Kidney capillary endothelial cell (primary cell): Measurements from ENCODE around the gene RHO.

ENCODE experiments used
- DNase-seq: peaks from one replicate; pipeline ENCODE4 v3.0.0-alpha.2; 2018; ENCODE audit warnings: low spot score

The RHO gene

DNA sequence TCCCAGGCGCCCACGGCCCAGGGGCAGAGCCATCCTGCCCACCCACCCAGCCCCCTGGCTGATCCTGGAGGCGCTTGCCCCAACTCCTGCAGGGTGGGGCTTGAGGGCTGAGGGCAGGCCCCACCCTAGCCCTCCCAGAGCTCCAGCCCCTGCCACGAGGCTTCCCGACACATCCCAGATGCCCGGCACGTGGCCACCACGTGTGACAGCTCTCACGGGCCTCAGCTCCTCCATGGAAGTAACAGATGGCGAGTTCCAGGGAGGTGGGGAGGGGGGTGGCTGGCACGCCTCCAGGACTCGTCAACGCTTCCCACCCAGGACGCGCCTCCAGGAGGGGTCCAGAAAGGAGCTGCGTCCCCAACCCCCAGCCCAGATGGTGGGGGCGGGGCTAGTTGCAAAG is 48.9 kb downstream of the RHO start:
- DNase-seq, result no peak

DNA sequence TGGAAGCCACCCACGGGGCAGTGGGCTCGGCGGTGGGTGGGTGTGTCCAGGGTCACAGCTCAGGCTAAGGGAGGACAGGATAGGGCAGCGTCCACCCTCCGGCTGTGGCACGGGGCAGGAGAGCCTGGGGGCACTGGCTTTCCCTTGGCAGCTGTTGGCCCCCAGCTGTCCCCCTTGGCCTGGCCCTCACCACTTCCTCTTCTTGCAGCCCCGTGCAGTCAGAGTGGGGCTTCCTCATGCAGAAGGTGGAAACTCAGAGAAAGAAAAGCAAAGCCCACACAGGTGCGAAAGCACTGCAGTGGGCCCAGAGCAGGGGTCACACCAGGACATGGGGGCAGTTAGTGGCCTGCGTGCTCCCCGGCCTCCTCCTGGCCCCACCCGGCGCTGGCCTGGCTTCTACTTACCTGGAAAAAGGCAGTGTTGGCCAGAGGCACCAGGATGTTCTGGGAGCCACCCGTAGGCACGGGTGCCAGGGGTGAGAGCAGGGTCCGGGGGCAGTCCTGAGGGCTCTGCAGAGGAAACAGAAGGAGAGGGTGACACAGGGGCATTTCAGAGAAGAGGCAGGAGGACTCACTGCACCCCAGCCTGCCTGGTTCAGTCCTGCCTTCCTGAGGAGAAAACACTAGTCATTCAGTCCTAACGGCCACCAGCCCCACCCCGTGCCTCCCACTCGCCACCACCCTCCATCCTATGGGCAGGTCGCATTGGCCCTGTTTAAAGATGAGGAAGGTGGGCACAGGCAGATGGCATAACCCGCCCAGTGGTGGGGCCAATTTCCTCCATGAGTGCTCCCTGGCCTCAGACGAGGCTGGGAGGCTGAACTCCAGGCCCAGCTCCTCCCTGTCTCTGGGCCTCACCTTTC is 49.7 kb downstream of the RHO start:
- DNase-seq, result no peak

DNA sequence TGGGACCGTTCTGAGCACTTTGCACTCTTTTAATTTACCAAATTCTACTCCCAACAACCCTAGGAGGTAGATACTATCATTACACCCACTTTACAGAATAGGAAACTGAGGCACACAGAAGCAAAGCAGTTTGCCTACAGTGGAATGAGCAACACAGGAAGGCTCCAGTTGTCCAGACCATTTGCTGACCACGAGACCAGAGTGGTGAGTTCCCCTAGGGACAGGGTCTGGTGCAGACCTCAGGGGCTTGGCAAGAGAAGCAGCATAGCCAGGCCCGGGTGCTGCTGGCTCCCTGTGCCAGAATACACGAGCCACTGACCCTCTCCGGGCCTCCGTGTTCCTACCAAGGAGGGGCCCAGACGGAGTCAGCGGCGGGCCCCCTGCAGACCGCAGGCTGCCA is 51.6 kb downstream of the RHO start:
- no peak for DNase-seq

DNA sequence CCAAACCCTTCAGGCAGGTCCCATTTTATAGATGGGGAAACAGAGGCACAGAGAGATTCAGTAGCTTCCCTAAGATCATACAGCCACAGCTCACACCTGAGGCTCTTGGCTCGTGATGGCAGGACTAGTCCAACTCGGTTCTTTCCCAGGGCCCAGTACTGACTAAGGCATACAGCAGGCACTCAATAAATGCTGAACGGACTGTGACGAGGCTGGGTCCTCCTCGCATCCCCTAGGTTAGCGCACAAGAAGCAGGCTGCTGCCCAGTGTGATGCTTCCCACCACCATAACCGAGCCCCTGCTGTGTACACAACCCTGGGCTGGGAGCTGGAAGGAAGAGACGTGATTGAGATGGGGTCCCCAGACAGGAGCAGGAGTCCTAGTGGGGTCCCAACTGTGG is 53.2 kb downstream of the RHO start:
- DNase-seq, result no peak

- no peak for DNase-seq
Observed at GRCh38 chr3:129582799-129583198, 54.4 kb downstream of the RHO start.

GRCh38 chr3:129583289-129583688 is 54.9 kb downstream of the RHO start:
- no peak for DNase-seq

- DNase-seq, result no peak
Observed at GRCh38 chr3:129584631-129585030, 56.2 kb downstream of the RHO start.
